IPS-20b (cell line): ENCODE data around the gene NMS.

Experiments used
- H3K27ac ChIP-seq: one replicate; pipeline ENCODE4 v1.5.1; 2013; ENCODE audit warnings: low read length
- H3K27me3 ChIP-seq: 2 replicates; pipeline ENCODE4 v1.6.1; 2013; ENCODE audit warnings: mild to moderate bottlenecking, low read length, inconsistent platforms; ENCODE audit not compliant: insufficient read depth
- H3K36me3 ChIP-seq: 2 replicates; pipeline ENCODE4 v1.6.1; 2013; ENCODE audit warnings: low read depth, mild to moderate bottlenecking, inconsistent platforms, low read length, moderate library complexity; ENCODE audit not compliant: insufficient read depth
- H3K4me1 ChIP-seq: 2 replicates; pipeline ENCODE4 v1.6.1; 2013; ENCODE audit warnings: mild to moderate bottlenecking, control low read depth, inconsistent platforms, low read length, moderate library complexity; ENCODE audit not compliant: insufficient read depth
- H3K4me3 ChIP-seq: 2 replicates; pipeline ENCODE4 v1.5.1; 2013; ENCODE audit warnings: mild to moderate bottlenecking, low read length, inconsistent platforms
- H3K9ac ChIP-seq: 2 replicates; pipeline ENCODE4 v1.6.1; 2013; ENCODE audit warnings: low read depth, mild to moderate bottlenecking, inconsistent platforms, low read length, moderate library complexity
- H3K9me3 ChIP-seq: 2 replicates; pipeline ENCODE4 v1.6.1; 2013; ENCODE audit warnings: mild to moderate bottlenecking, low read depth, low read length, inconsistent platforms; ENCODE audit not compliant: insufficient read depth

The NMS gene

GRCh38 chr2:100529176-100529575 lies 58.9 kb downstream of the NMS start:
- Histone ChIP-seq H3K9me3 (no peaks in the 10 kb centered on the region), H3K4me1 (no peaks in the 10 kb centered on the region), H3K4me3 (no peak overlapping the region), H3K9ac (no peak overlapping the region), H3K27me3 (no peaks in the 10 kb centered on the region), H3K36me3 (no peaks in the 10 kb centered on the region), H3K27ac (no peak overlapping the region)

GRCh38 chr2:100529900-100530299 lies 59.6 kb downstream of the NMS start:
- Histone ChIP-seq H3K27me3 (no peaks in the 10 kb centered on the region), H3K9ac (no peak overlapping the region), H3K36me3 (no peaks in the 10 kb centered on the region), H3K9me3 (no peaks in the 10 kb centered on the region), H3K27ac (no peak overlapping the region), H3K4me3 (no peak overlapping the region), H3K4me1 (no peaks in the 10 kb centered on the region)
